NCI-H345 (cell line): ENCODE measurements around the gene MEIOB.
A peak's percentile ranks its signal among the peaks of the same experiment; 100 is the strongest.
"Not testable (repeated sequence)": the region's sequence is repeated elsewhere in the genome, so short reads cannot be mapped to it uniquely, and the experiment has no call there.

Experiments used
- DNase-seq: peaks from one replicate; lab custom pipeline; 2025; lab: John Stamatoyannopoulos, UW

Gene MEIOB

DNA sequence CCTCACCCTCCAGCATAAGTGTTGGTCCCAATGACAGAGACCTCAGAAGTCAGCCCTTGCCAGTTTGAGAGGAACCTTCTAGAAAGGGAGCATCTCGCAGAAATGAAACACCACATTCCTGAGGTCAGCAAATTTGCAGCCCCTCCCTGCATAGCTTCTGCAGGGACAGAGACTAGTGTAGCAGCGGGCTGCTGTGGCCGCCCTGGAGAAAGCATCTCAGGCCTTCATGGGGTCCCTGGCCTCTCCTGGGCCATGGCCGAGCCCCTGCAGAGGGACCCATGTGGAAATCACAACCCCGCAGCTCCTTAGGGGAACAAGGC is 34.8 kb upstream of the MEIOB start:
- no peak for DNase-seq

DNA sequence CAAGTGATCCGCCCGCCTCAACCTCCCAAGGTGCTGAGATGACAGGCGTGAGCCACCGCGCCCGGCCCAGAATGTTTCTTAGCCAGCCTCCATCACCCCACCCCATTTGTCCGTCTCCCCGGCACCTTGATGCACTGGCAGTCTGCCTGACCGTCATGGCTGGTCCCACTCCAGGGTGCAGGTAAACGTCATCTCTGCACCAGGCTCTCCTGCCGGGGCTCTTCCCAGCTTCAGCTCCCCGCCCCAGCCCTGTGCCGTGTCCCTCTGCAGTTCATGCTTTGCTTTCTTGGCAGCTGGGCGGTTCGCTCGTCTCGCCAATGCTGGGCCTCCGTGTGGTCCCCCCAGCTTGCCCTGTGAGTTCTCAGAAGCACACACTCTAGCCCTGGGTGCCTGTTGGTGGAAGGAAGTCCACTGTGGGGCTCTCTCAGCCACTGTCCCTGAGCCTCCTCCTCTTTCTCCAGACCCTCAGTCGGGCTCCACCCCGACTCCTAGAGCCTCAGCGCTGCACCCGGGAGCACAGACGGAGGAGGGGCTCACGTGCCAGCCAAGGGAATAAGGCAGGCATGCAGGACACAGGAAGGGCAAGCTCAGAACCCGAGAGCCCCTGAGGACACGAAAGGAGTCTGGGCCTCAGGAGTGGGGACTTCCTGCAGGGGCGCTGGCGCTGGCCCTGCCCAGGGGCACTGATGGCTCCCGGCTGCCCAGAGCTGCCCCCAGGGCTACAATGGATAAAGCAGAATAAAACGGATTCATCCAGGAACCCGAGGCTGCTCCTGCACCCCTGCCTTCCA is 34.3 kb upstream of the MEIOB start:
- DNase-seq, result peak; percentile 85

DNA sequence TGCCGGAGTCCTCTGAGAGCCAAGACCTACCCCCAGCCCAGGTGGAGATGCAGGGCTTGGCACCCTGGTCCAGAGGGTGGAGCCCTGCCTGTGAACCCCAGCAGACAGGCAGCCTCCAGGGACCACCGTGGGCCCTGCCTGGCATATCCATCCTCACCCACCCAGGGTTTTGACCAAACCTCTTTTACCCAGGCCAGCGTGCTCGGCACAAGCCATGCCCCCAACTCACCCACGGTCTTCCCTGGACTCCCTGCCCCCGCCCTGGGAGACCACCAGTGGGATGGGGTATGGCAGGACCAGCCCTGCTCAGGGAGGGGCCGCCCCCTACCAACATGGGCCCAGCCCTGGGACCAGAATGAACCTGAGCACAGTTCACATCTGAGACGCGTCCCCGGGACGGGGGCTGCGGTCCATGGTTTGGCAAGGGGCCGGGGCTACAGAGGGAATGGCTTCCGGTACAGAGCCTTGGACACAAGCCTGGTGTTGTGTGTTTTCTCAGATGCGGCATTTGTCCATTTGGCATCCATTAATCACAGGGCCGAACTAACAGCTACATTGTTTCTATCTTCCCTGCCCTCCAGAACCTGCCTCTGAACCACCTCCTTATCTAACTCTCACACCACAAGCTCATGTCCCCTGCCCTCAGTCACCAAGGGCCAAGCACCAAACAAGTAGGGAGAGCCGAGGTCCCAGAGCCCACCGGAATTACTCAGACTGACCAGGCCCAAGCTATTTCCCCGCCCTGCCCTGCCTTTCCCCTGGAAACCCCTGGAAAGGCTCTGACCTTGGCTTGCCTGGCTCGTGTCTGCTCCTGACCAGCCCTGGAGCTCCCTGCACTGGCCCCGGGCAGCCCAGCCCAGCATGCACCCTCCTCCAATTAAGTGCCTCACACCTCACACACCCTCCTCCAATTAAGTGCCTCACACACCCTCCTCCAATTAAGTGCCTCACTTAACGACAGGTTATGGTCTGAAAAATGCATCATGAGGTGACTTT is 32.2 kb upstream of the MEIOB start:
- DNase-seq, result no peak

DNA sequence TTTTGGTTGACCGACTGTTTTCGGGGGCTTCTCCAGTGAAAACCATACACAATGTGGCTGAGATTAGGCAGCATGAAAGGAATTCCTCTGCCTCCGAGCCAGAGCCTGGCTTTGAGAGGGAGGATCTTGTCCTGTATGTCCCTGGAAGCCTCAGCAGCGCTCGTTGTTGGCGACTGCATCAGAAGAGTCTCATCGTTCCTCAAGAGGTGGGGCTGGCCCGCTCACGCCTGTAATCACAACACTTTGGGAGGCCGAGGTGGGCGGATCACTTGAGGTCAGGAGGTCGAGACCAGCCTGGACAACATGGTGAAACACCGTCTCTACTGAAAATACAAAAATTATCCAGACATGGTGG is 31.2 kb upstream of the MEIOB start:
- no peak for DNase-seq

DNA sequence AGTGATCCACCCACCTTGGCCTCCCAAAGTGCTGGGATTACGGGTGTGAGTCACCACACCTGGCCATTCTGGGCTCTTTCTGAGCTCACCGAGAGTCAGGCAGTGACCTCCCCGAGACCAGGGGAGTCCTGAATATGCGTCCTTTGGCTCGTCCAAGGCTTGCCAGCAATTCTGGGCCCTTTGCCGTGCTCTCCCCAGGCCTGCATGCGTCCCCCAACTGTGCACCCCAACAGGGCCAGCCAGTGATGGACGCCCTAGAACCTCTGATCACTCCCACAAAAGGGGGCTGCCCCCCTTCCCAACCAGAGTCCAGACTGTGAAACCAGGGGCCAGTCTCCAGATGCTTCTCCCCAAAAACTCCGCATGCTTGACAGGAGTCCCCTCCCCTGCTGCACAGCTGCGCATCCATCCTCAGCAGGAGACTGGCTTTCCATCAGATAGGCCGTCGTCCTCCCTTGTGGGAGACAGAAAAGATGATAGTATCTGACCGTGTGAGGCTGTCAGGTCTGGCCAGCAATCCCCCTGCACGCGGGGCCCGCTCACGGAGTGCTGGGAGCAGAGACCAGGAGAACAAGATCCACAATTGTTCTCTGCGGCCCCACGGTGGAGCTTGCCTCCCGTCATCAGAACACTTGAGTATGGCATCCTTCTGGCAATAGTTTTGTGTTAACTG is 30.7 kb upstream of the MEIOB start:
- DNase-seq, result no peak

DNA sequence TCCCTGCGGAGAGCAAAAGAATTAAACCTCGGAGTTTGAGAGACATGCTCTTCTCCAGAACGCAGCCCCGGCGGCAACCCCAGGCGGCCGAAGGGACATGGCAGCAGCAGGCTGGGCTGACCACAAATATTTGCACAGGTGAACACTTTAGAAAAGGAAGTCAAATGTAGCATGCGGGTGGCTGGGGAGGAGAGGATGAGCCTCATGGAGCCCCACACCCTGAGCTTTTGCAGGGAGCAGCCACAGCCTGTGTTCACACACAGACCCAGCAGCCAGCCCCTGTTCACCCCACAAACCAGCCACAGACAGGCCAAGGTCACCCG is 28.4 kb upstream of the MEIOB start:
- no peak for DNase-seq

DNA sequence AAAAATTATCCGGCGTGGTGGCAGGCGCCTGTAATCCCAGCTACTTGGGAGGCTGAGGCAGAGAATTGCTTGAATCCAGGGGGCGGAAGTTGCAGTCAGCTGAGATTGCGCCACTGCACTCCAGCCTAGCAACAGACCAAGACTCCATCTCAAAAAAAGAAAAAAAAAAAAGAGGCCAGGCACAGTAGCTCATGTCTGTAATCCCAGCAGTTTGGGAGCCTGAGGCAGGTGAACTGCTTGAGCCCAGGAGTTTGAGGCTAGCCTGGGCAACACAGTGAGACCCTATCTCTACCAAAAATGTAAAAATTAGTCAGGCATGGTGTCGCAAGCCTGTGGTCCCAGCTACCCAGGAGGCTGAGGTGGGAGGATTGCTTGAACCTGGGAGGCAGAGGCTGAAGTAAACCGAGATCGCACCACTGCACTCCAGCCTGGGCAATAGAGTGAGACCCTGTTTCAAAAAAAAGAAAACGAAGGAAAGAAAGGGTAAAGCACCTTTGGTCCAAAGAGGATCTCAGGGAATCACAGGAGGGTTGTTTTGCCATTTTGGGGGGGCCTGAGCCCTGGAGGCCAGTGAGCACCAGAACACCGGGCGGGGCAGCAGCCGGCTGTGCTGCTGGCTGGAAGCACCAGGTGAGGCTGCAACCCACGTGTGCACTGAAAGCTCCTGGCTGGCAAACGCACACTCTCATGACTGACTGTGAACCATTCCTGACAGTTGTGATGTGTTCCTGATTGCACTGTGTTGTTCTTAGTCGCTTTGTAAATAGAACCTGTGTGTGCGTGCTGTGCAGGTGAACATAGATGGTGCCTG is 27.9 kb upstream of the MEIOB start:
- peak; percentile 96 for DNase-seq

DNA sequence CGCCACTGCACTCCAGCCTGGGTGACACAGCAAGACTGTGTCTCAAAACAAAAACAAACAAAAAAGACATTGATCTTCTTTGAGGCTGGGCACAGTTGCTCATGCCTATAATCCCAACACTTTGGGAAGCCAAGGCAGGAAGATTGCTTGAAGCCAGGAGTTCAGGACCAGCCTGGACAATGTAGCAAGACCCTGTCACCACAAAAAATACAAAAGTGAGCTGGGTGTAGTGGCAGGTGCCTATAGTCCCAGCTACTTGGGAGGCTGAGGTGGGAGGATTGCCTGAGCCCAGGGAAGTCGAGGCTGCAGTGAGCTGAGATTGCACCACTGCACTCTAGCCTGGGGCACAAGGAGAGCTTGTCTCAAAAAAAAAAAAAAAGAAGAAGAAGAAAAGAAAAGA is 25.7 kb upstream of the MEIOB start:
- not testable (repeated sequence) for DNase-seq

DNA sequence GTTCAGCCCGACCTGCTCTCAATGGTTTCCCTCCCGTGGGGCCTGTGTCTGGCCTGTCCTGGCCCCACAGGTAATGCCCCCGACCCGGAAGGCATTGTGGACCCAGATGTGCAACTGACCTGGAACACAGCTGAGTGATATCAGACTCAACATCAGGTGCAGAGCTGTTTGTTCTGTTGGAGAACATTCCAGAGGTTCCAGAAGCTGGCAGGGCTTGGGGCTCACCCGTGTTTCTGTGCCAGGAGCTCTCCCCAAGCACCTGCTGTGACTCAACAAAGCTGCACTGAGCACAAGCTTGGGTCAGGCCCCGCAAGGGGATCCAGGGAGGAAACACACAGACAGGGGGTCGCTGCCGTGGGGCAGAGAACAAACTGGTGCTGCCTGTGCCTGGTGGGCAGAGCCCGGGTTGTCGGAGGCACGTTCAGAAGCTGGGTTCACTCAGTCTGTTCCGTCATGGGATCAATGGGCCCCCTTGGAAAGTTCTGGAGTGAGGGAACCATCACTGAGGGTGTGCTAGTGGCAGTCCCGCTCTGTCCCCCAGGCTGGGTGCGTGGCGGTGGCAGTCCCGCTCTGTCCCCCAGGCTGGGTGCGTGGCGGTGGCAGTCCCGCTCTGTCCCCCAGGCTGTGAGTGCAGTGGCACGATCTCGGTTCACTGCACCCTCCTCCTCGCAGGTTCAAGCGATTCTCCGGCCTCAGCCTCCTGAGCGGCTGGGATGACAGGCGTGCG is 24.1 kb upstream of the MEIOB start:
- no peak for DNase-seq

DNA sequence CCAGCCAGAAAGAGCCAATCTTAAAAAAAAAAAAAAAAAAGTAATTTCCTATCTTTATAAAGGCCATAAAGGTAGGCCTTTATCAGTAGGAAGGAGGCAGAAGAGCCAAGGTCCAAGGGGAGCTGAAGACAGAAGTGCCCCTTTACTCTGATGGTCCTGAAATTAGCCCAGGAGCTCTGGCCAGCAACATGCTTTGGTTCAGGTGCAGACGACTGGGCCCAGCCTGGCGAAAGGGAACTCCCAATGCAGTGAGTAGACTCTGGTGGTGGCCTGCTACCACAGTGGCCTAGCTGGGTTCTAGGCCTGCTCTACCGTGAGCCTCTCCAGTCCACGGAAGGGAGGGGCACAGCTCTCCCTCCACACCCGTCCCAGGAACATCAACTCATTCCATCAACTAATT is 23.1 kb upstream of the MEIOB start:
- DNase-seq, result no peak

DNA sequence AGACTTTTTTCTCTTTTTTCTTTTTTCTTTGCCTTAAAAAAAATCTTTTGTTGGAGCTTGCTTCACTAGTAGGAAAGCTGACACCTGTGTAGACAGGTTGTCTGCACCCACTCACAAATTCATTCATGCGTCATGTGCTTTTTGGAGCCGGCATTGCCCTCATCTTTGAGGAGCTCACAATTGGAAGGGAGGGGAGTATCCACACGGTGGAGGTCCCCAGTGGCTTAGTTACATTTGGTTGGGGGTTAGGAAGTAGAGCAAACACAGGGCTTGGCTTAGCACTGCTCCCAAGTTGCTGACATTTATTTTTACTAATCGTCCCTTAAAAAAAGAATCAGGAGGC is 18.7 kb upstream of the MEIOB start:
- DNase-seq, result peak; percentile 93

DNA sequence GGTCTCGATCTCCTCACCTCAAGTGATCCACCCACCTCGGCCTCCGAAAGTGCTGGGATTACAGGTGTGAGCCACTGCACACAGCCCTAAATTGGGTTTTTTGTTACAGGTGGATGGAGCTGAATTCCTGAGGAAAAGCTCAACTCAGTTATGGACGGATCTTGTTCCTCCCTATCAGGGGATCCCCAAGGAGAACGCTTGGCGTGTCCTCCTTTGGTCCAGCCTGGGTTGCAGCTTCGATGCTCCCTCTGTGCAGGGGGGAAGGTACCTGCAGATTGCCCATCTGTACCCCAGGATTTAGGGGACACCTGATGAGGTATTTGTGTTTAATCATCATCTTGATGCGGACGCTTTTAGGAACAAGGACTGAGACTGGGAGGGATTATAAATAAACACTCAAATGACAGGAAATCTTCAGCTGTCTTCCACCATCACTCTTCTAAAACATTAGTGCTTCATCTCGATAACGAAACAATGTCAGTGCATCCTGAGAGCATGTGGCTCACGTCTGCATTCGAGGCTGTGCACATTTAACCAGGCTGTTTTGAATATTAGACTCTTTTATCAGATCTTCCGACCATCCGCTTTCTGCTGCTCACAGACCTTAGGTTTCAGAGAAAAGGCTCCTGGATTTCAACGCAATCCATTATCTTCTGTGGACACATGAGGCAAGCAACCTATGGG is 18.2 kb upstream of the MEIOB start:
- DNase-seq, result peak; percentile 77

DNA sequence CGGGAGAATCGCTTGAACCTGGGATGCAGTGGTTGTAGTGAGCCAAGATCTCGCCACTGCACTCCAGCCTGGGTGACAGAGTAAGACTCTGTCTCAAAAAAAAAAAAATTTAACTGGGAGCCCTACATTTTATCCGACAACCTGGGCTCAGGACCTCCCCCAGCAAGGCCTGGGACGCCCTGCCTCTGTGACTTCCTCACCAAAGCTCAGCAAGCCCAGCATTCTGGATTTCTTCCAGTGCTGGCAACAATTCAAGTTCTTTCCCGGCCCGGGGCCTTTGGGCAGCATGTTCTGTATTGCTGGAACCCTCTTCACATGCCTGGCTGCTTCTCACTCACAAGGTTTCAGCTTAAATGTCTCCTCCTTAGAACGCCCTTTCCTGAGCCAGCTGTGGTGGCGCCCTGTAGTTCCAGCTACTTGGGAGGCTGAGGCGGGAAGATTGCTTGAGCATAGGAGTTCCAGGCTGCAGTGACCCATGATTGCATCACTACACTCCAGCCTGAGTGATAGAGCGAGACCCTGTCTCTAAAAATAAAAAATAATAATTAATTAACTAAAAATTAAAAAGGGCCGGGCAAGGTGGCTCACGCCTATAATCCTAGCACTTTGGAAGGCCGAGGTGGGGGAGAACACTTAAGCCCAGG is 15.9 kb upstream of the MEIOB start:
- no peak for DNase-seq

DNA sequence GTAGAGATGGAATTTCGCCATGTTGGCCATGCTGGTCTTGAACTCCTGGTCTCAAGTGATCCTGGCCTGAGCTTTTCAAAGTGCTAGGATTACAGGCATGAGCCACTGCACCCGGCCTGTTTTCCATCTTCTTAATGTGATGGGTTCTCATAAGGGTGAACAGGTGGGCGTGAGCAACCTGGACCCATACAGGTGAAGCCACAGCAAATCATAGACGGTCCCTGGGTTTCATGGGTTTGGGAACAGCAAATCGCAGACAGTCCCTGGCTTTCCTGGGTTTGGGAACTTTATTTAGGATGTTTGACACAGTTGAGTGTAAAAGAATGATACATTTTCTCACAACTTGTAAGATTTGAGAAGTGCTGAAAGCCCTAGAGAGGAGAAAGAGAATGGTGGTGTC is 12.9 kb upstream of the MEIOB start:
- no peak for DNase-seq

DNA sequence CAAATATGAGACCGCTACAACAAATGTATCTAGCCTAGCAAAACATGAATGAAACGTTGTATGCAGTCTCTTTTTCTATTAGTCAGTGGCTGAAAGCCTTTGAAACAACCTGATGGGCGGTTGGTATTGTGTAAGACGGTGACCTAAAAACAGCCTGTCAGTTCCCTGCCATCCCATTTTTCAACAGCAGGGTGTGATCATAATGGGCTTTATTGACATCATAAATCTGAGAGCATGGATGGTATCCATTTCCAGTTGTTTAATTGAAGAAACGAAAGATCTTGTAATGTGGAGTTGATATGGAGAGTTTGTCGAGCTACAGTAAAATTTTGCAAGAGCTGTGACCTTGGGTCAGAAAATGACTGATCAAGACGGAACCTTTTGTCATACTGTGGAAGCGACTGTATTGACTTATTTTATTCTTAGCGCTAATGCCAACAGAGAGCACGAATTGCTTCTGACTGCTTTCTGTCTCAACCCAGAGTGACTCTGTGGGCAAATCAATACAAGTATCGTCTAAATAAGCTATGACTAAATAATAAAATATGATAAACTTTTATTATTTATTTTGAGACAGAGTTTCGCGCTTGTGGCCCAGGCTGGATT is 12.3 kb upstream of the MEIOB start:
- no peak for DNase-seq

DNA sequence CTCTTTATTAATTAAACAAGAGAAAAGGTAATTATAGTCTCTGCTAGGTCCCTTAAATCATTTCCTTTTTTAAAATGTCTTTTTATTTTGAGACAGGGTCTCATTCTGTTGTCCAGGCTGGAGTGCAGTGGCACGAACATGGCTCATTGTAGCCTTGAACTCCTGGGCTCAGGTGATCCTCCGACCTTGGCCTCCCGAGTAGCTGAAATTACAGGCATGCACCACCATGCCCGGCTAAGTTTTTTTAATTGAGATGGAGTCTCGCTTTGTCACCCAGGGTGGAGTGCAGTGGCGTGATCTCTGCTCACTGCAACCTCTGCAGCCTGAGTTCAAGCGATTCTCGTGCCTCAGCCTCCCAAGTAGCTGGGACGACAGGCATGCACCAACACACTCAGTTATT is 9.2 kb upstream of the MEIOB start:
- DNase-seq, result not testable (repeated sequence)

DNA sequence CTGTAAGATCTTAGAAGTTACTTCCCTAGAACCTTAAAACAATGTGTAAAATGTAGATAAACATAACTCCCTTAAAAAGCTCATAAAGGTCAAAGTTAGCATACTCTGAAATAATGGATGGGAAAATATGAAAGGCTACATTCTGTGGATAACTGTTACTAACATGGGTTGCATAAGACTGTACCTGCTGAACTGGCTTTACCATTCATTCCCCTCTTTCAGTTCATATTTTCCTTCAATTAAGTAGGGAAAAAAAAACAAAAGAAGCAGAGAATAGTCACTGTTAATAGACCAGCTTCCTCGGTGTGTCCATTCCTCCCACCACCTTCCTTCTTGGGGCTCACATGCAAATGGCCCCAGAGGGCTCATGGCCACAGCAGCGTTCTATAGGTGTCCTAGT is 7.5 kb upstream of the MEIOB start:
- DNase-seq, result no peak

DNA sequence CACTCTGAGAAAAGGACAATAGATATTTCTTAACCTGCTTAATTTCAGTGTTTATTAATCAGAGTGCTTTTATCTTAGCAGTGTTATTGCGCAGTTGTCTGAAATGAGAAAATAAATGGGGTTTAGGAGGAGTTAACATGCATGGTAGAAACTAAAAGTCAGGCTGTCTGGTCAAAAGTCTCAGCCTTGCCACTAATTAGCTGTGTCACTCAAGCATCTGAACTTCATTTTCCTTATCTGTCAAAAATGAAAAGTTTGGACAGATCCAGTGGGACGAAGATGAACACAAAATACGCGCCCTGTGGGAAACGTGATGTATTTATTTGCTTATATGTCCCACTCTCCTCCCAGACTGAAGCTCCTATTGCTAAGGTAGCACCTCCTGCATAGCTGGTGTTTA is 6.3 kb upstream of the MEIOB start:
- DNase-seq, result no peak

DNA sequence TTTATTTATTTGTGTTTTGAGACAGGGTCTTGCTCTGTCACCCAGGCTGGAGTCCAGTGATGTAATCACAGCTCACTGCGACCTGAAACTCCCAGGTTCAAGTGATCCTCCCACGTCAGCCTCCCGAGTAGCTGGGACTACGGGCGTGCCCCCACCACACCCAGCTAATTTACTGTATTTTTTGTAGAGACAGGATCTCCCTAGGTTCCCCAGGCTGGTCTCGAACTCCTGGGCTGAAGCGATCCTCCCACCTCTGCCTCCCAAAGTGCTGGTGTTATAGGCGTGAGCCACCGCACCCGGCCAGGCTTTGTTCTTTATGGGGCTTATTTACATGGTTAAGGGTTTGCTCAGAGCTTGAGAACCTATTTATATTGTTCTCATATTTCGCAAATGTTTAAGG is 5.8 kb upstream of the MEIOB start:
- DNase-seq, result peak; percentile 59

DNA sequence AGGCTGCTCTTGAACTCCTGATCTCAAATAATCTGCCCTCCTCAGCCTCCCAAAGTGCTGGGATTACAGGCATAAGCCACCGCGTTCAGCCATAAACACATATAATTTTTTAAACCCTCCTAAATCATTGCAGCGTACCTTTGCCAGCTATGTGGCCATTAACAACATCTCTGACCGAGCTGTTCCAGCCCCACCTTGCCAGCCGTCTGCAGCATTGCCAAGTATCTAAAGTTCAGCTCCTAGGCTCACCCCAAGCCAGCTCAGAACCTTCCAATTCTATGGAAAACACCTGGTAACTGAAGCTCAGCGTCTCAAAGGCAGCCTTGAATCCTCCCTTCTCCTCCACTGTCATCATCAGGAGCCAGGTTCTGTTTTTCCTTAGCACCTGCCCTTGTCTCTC is 5.1 kb upstream of the MEIOB start:
- no peak for DNase-seq
